SH-SY5Y (cell line): ENCODE results near the gene NFATC4.

Source experiments
- GATA2 ChIP-seq: IDR thresholded peaks from 2 replicates; pipeline ENCODE4 v1.6.1; 2011; ENCODE audit warnings: mild to moderate bottlenecking, low read depth, low read length
- GATA3 ChIP-seq: IDR thresholded peaks from 2 replicates; pipeline ENCODE4 v1.6.1; 2011; ENCODE audit warnings: low read depth, mild to moderate bottlenecking, low read length, moderate library complexity

NFATC4 gene

DNA sequence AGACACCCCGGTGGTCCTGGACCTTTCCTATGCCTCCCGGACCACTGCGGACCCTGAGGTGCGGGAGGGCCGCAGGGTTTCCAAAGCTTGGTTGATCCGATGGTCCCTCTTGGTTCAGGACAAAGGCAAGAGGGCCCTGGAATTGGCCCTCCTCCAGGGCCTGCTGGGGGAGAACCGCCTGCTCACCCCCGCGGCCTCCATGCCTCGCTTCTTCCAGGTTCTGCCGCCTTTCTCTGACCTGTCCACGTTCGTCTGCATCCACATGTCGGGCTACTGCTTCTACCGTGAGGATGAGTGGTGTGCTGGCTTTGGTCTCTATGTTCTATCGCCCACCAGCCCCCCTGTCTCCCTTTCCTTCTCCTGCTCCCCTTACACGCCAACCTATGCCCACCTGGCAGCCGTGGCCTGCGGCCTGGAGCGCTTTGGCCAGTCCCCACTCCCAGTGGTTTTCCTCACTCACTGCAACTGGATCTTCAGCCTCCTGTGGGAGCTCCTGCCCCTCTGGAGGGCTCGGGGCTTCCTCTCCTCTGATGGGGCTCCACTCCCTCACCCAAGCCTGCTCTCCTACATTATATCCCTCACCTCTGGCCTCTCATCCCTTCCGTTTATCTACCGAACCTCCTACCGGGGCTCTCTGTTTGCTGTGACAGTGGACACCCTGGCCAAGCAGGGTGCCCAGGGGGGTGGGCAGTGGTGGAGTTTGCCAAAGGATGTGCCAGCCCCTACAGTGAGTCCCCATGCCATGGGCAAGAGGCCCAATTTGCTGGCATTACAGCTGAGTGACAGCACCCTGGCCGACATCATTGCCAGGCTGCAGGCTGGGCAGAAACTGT is 47.7 kb downstream of the NFATC4 start:
- TF ChIP-seq GATA3 (no peak), GATA2 (no peak)

DNA sequence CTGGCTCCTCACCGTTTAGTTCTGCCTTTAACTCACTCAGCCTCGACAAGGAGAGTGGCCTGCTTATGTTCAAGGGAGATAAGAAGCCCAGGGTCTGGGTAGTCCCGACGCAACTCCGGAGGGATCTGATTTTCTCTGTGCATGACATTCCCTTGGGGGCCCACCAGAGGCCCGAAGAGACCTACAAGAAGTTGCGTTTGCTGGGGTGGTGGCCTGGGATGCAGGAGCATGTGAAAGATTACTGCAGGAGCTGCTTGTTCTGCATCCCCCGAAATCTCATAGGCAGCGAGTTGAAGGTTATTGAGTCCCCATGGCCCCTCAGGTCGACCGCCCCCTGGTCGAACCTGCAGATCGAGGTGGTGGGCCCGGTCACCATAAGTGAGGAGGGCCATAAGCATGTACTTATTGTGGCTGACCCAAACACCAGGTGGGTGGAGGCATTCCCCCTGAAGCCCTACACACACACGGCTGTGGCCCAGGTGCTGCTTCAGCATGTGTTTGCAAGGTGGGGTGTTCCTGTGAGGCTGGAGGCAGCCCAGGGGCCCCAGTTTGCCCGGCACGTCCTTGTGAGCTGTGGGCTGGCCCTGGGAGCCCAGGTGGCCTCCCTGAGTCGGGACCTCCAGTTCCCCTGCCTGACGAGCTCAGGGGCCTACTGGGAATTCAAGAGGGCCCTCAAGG is 48.4 kb downstream of the NFATC4 start:
- TF ChIP-seq GATA2 (no peak), GATA3 (no peak)

DNA sequence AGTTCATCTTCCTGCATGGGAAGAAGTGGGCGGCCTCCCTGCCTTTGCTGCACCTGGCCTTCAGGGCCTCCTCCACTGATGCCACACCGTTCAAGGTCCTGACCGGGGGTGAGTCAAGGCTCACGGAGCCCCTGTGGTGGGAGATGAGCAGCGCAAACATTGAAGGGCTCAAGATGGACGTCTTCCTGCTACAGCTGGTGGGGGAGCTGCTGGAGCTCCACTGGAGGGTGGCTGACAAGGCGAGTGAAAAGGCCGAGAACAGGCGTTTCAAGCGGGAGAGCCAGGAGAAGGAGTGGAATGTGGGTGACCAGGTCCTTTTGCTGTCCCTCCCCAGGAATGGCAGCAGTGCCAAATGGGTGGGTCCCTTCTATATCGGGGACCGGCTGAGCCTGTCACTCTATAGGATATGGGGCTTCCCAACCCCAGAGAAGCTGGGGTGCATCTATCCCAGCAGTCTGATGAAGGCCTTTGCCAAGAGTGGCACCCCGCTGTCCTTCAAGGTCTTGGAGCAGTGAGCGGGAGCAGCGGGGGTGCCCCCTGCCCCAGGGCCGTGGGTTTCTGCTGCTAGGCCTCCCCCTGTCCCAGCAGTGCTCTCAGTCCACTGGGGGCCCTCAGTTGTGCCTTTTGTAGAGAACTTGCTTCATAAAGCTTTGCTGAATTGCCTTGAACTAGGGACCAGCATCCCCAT is 49.1 kb downstream of the NFATC4 start:
- no peak for TF ChIP-seq GATA3
- TF ChIP-seq GATA2, result no peak

DNA sequence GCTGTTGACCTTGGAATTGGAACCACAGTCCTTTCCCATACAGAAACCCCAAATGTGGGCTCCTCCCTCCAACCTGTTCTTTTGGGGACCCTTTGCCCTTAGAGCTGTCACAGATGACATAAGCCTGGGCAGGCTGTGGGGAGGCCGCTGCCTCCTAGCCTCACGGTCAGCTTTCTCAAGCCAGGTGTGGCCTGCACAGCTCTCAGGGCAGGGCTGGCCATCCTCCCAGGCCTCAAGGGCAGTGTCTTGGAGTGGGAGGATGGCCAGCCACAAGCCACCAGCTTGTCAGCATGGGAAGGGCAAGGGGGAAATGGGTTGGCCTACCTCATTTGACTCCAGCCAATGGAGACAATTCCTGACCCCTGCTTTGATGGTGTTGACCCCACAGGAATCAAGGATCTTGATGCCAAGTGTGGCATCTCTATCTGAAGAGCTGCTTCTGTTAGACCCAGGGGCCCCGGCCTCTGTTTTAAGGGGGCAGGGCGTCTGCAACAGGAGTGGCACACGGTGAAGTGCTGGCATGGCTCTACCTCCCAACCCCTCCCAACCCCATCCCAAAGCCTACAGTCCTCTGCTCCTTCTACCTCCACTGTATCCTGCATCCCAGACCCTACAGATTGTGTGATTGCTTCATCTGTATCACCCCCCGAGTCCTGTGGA is 50.0 kb downstream of the NFATC4 start:
- no peak for TF ChIP-seq GATA2
- TF ChIP-seq GATA3, result no peak

DNA sequence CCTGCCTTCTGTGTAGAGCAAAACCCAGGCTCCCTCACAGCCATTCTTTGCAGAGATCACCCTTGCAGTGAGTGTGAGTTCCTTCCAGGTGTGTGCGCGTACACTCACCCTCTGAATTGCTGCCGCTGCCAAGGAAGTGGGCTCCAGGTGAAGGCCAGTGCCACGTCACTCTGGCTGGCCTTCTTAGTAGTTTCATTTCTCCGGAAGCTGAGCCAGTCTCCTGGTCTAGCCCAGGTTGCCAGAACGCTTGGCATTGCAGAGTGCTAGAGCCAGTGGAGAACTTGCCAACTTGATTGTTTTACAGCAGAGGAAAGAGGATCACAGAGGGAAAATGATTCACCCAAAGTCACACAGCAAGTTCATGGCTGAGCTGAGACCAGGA is 50.5 kb downstream of the NFATC4 start:
- TF ChIP-seq GATA2 (no peak), GATA3 (no peak)

DNA sequence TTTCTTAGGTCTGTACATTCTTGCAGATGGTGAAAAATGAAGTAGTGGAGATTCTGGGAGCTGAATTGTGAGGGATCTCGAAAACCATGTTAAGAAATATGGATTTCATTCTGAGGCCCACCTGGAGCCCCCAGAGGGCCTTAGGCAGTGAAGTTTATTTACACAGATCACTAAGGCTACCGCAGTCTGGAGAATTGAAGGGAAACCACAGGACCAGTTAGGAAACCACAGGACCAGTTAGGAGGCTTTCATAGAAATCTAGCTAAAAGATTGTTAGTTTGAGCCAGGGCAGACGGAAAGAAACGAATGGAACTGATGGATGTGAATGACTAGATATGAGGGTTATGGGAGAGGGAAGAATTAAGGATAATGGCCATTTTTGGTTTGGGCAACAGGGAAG is 54.3 kb downstream of the NFATC4 start:
- TF ChIP-seq GATA2 (no peak), GATA3 (no peak)

DNA sequence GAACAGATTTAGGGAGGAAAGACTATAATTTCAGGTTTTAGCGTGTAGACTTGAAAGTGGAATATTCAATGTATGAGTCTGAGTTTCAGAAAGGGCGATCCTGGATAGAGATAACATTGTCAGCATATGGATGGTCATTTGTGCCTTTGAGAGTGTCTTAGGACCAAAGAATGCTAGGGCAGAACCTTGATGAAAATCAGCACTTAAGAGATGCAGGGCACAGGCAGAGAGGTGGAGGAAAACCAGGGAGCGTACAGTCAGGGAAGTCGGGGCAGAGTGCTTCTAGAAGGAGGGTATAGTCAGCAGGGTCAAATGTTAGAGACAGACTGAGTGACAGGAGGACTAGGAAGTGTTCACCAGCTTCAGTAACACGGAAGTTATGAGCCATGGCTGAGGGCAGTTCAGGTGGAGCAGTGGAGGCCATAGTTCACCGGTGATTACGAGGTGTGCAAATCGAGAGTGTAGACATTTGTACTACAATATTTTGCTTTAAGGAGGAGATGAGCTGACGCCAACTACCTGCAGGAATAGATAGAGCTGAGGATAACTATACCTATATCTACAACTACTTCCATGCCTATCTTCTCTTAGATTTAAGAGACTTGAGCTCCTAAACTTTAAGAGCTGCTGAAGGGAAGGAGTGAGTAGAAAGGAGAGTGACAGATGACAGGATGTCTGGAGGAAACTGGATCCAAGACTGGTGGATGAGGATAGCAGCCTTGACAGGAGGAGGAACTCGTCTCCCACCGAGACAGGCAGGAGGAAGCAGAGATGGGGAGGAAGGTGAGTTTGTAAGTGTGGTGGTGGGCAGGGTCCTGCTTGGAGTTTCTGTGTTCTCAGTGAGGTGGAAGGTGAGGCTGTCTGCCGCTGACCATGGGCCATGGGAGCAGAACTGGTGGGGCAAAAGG is 55.0 kb downstream of the NFATC4 start:
- TF ChIP-seq GATA2, result no peak
- no peak for TF ChIP-seq GATA3

DNA sequence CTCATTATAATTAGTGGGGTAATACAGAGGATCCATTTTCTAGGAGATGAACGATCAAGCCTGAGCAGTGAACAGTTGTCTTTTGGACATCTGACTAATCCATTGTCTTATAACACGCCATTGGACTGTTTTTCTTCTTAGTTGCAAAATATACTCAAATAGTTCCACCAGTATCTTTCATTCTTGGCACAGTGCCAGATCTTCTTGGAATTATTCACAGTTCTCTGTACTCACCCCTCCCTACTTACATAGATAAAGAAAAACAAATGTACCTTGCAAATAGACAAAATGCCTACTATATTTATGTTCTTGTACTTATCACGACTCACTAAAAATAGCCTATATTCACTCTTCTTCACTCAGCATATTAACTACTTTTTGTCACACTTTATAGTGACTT is 57.7 kb downstream of the NFATC4 start:
- no peak for TF ChIP-seq GATA2
- no peak for TF ChIP-seq GATA3

DNA sequence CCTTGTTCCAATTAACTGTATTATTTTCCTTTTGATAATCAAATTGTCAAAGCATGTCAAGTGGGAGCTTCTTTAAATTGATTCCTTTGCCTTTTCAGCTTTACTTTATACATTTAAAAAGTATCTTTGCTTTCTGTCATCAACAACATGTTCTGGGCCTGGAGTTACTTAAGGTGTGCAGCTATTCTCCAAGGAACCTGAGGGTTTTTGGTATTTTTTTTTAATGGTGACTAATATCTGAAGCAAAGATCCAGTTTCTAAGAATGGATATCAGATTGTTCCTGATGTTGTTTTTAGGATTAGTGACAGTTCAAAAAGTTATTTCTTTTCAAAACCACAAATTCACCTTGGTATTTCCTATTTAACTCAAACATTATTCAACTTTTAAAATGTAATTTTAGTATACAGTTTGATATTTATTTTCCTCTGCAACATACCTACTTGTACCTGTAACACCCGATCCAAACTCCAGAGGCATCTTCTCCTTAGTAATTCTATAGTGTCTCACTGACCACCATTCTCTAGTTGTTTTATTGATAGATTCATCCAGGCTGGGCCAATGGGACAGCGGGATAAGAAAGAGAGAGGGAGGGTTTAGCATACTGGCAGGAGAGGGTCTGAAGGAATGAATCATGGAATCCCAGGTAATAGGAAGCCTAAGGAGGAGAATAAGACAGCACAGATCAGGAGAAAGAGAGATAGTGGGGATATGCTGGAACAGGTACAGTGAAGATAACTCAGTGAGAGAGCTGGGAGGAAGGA is 58.3 kb downstream of the NFATC4 start:
- no peak for TF ChIP-seq GATA3
- no peak for TF ChIP-seq GATA2

DNA sequence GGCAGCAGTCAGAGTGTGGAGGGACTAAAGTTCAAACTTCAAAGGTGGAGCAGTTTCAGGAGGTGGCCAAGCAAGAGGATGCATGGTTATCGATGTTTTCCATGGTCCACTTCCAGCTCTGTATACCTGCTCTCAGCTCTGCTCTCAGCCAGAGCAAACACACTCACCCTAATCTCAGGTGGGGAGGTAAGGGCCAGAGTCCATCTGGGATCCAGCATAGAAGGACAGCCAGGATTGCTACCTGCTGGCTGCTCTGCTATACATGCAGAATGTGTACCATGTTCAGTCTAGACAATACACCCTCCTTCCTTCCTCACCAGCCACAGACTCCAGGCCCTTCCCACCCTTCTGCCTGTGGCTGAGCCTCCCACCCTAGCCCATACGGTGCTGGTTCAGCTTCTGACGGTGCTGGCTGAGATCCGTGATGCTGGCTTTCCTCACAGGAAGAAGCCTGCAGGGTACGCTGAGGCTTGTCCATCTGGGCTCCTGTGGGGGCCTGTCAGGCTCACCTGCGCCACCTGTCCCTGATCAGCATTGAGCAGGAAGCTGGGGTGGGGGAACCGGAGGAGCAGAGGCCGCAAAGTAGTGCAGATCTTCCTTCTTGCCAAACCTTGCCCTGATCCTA is 59.0 kb downstream of the NFATC4 start:
- TF ChIP-seq GATA2, result no peak
- no peak for TF ChIP-seq GATA3

DNA sequence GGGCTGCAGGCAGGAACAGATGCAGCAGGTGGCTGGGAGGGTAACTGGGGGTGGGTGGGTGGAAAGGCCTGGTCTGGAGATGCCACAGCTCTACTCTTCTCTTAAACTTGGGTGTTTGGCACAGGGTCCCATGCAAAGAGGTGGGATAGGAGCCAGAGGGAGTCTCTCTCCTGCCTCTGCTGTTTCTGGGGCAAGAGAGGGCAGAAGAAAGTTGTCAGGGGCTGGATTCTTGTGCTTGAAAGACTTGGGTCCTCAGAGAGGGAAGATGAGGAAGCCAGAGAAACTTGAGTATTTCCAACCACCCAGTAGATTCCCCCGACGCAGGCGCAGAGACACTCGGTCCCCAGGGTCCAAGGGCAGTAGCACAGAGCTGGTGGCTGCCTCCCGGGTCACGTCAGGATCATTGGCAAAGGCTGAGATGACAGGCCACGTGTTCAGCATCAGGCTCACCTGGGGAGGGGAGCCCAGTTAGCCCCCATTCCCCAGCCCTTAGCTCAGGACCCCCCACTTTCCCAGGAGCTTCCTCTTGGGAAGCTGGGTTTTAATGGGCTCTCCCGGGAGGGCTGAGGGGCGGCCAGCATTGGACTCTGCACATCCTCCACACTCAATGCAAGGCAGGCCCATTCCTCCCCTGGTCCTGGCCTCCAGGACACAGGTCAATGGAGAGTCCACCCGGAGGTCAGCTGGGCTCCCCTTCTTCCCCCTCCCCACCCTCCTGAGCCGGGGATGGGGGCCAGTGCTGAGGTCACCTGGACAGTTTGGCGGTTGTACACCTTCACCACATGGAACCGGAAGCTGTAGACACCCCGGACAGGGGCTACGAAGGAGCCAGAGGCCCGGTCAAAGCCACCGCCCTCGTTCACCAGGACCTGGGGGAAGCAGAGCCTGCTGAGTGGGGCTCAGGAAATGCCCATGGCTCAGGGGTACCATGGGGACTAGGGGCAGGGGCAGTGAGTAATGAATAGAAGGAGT is 59.8 kb downstream of the NFATC4 start:
- TF ChIP-seq GATA3, result no peak
- TF ChIP-seq GATA2, result no peak
